Activated T-helper 17 cell treated with anti-CD3 and anti-CD28 coated beads, Interleukin-2, amount 50 U/mL, for 72 hours (primary cell): Measurements from ENCODE around the gene ZDHHC16. TPM values are rescaled to one million over a fixed set of nuclear protein-coding genes. Genes with fewer than 3 reads are reported as not detected.
"Not testable (repeated sequence)": the region's sequence is repeated elsewhere in the genome, so short reads cannot be mapped to it uniquely, and the experiment has no call there.

Experiments
- ATAC-seq: fragments of 150-1000 bp; cut with Tn5 transposase; replicated peaks from 2 replicates; pipeline ENCODE4 v1.10.0; 2021; ENCODE audit warnings: mild to moderate bottlenecking, moderate library complexity
- H3K27ac Mint-ChIP-seq: one replicate; pipeline ENCODE4 v1.8.0; 2022; ENCODE audit warnings: mixed read lengths
- H3K27me3 Mint-ChIP-seq: one replicate; pipeline ENCODE4 v1.8.0; 2022; ENCODE audit warnings: mixed read lengths
- H3K36me3 Mint-ChIP-seq: one replicate; pipeline ENCODE4 v1.8.0; 2022; ENCODE audit warnings: low read depth, mild to moderate bottlenecking, mixed read lengths
- H3K4me1 Mint-ChIP-seq: one replicate; pipeline ENCODE4 v1.8.0; 2022; ENCODE audit warnings: mixed read lengths
- H3K4me3 Mint-ChIP-seq: one replicate; pipeline ENCODE4 v1.8.0; 2022; ENCODE audit warnings: mild to moderate bottlenecking, mixed read lengths
- H3K9me3 Mint-ChIP-seq: one replicate; pipeline ENCODE4 v1.8.0; 2022; ENCODE audit warnings: mixed read lengths
- total RNA-seq, 2 donors: library from RNA; stranded (reverse); gene quantifications; one replicate each; pipeline ENCODE4 v1.2.3, GENCODE V29; 2022

The ZDHHC16 gene
- total RNA-seq, 2 donors from 2014 or later, result 49.2 to 65.8 TPM

DNA sequence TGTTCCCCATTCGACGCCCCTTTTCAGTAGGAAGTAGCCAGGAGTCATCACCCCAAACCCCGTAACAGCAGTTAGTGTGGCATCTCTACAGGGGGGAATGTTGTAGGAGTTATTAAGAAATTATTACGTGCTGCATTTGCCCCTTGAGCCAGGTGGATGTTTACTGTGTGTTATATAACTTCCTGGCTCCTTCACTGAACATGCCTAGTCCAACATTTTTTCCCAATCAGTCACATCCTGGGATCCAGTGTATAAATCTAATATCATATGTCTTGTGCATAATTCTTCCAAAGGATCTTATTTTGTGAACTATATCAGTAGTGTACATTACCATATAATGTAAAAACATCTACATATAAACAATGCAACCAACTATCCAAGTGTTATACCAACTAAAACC lies 33.4 kb downstream of the ZDHHC16 start:
- H3K4me3 Mint-ChIP-seq, H3K4me1 Mint-ChIP-seq, ATAC-seq, H3K9me3 Mint-ChIP-seq, H3K27me3 Mint-ChIP-seq, H3K27ac Mint-ChIP-seq: not testable (repeated sequence)
- peaks cover 96% of the 10 kb centered on the region for H3K36me3 Mint-ChIP-seq

DNA sequence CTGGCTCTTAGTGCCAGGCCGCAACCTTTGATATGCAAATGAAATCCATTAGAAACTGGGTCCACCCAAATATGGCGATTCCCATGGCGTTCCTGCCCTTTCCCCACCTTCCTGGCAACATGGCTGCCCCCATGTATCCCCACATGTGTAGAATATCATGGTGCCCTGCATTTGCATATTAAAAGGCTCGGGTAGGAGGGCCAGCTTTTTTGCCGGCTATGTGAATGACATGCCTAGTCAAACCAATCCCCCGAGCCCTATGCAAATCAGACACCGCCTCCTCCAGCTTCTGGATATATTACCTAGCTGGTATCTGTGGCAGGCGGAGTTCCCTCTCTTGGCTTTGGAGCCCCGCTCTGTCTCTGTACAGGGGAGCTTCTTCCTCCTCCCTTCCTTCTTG lies 34.0 kb downstream of the ZDHHC16 start:
- no peaks in the 10 kb centered on the region for H3K9me3 Mint-ChIP-seq
- no peak for ATAC-seq
- peaks cover 94% of the 10 kb centered on the region for H3K36me3 Mint-ChIP-seq
- no peak overlapping the region for H3K27ac Mint-ChIP-seq
- H3K27me3 Mint-ChIP-seq, result no peaks in the 10 kb centered on the region
- no peak overlapping the region for H3K4me3 Mint-ChIP-seq
- H3K4me1 Mint-ChIP-seq, result no peaks in the 10 kb centered on the region

DNA sequence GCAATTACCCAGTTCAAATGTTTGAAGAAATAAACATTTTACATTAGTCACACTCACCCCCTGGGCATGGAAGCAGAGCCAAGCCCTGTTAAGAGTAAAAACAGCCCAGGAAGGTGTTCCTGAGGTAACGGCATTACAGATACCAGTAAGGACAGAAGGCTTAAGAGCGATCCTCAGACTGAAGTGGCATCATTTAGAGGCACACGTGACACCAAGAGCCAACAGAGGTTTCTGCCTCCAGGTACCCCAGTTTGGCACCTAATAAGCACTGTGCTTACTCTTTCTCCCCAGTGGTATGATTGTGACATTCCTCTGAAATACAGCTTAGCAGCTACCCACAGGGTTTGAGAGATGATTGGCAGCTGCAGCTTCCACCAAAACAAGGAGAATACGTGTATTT lies 35.1 kb downstream of the ZDHHC16 start:
- Mint-ChIP-seq H3K27ac (peak overlapping the region; percentile 44), H3K4me3 (no peak overlapping the region), H3K4me1 (no peaks in the 10 kb centered on the region), H3K36me3 (peaks cover 94% of the 10 kb centered on the region), H3K9me3 (no peaks in the 10 kb centered on the region), H3K27me3 (no peaks in the 10 kb centered on the region)
- no peak for ATAC-seq

DNA sequence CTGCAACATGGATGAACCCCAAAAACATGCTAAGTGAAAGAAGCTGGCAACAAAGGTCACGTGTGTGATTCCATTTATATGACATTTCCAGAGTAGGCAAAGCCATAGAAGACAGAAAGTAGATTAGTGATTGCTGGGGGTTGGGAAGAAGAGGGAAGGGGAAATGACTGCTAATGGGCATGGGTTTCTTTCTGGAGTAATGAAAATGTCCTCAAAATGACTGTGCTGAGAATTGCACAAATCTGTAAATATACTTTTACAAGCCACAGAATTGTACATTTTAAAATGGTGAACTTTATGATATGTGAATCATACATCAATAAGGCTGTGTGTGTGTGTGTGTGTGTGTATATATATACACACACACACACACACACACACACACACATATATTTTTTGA lies 36.4 kb downstream of the ZDHHC16 start:
- no peaks in the 10 kb centered on the region for H3K4me1 Mint-ChIP-seq
- H3K27ac Mint-ChIP-seq, result no peak overlapping the region
- peaks cover 88% of the 10 kb centered on the region for H3K36me3 Mint-ChIP-seq
- no peak for ATAC-seq
- no peaks in the 10 kb centered on the region for H3K9me3 Mint-ChIP-seq
- no peak overlapping the region for H3K4me3 Mint-ChIP-seq
- no peaks in the 10 kb centered on the region for H3K27me3 Mint-ChIP-seq

- no peaks in the 10 kb centered on the region for H3K4me1 Mint-ChIP-seq
- H3K4me3 Mint-ChIP-seq, result no peak overlapping the region
- no peaks in the 10 kb centered on the region for H3K27me3 Mint-ChIP-seq
- no peak for ATAC-seq
- no peaks in the 10 kb centered on the region for H3K9me3 Mint-ChIP-seq
- peaks cover 77% of the 10 kb centered on the region for H3K36me3 Mint-ChIP-seq
- peak overlapping the region; percentile 20 for H3K27ac Mint-ChIP-seq
Measured at GRCh38 chr10:97483506-97483905, 37.5 kb downstream of the ZDHHC16 start.

DNA sequence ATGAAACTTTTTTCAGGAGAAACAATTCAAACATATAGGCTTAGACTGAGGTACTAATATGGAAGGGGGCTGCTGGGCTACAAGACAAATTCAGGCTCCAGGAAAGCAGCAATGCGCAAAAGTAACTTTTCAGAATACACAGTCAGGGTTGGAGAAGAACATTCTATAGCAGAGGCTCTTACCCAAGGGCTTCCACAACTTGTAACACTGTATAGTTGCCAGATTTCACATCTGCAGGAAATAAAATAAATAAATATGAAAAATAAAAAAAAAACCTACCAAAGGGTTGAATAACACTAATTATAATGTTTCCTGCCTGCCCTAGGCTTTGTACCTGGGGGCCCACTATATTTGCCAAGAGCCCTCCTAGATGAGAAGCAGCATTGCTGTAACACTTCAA lies 37.9 kb downstream of the ZDHHC16 start:
- H3K27ac Mint-ChIP-seq, result peak overlapping the region; percentile 20
- H3K9me3 Mint-ChIP-seq, result no peaks in the 10 kb centered on the region
- no peak for ATAC-seq
- no peaks in the 10 kb centered on the region for H3K4me1 Mint-ChIP-seq
- no peaks in the 10 kb centered on the region for H3K27me3 Mint-ChIP-seq
- H3K4me3 Mint-ChIP-seq, result no peak overlapping the region
- peaks cover 74% of the 10 kb centered on the region for H3K36me3 Mint-ChIP-seq

- Mint-ChIP-seq H3K4me1 (peaks cover 4% of the 10 kb centered on the region), H3K27me3 (no peaks in the 10 kb centered on the region), H3K36me3 (peaks cover 68% of the 10 kb centered on the region), H3K27ac (peak overlapping the region; percentile 49), H3K4me3 (no peak overlapping the region), H3K9me3 (no peaks in the 10 kb centered on the region)
- no peak for ATAC-seq
Measured at GRCh38 chr10:97485647-97486281, 39.8 kb downstream of the ZDHHC16 start.

- no peak for ATAC-seq
Measured at GRCh38 chr10:97490592-97490991, 44.6 kb downstream of the ZDHHC16 start.

GRCh38 chr10:97494151-97494550 lies 48.2 kb downstream of the ZDHHC16 start:
- H3K4me1 Mint-ChIP-seq, result peaks cover 16% of the 10 kb centered on the region
- H3K27ac Mint-ChIP-seq, result no peak overlapping the region
- no peaks in the 10 kb centered on the region for H3K9me3 Mint-ChIP-seq
- ATAC-seq, result no peak
- H3K27me3 Mint-ChIP-seq, result no peaks in the 10 kb centered on the region
- H3K4me3 Mint-ChIP-seq, result peak overlapping the region; percentile 93
- H3K36me3 Mint-ChIP-seq, result peaks cover 67% of the 10 kb centered on the region

More at GRCh38 chr10:97490592-97490991, 44.6 kb downstream of the ZDHHC16 start:
- H3K36me3 Mint-ChIP-seq, result peaks cover 60% of the 10 kb centered on the region
- peak overlapping the region; percentile 22 for H3K4me3 Mint-ChIP-seq
- H3K9me3 Mint-ChIP-seq, result no peaks in the 10 kb centered on the region
- H3K27me3 Mint-ChIP-seq, result no peaks in the 10 kb centered on the region
- H3K4me1 Mint-ChIP-seq, result peaks cover 16% of the 10 kb centered on the region
- peak overlapping the region; percentile 69 for H3K27ac Mint-ChIP-seq

GRCh38 chr10:97494863-97495506 lies 49.0 kb downstream of the ZDHHC16 start:
- peaks cover 65% of the 10 kb centered on the region for H3K36me3 Mint-ChIP-seq
- no peaks in the 10 kb centered on the region for H3K9me3 Mint-ChIP-seq
- H3K4me1 Mint-ChIP-seq, result peaks cover 16% of the 10 kb centered on the region
- H3K27me3 Mint-ChIP-seq, result no peaks in the 10 kb centered on the region
- H3K4me3 Mint-ChIP-seq, result peak overlapping the region; percentile 93
- H3K27ac Mint-ChIP-seq, result peak overlapping the region; percentile 75
- no peak for ATAC-seq

- Mint-ChIP-seq H3K4me1 (peaks cover 10% of the 10 kb centered on the region), H3K27me3 (peaks cover 14% of the 10 kb centered on the region), H3K36me3 (peaks cover 50% of the 10 kb centered on the region), H3K9me3 (no peaks in the 10 kb centered on the region), H3K27ac (peak overlapping the region; percentile 93), H3K4me3 (peak overlapping the region; percentile 93)
- peak; percentile 58 for ATAC-seq
Measured at GRCh38 chr10:97497572-97498075, 51.6 kb downstream of the ZDHHC16 start.

DNA sequence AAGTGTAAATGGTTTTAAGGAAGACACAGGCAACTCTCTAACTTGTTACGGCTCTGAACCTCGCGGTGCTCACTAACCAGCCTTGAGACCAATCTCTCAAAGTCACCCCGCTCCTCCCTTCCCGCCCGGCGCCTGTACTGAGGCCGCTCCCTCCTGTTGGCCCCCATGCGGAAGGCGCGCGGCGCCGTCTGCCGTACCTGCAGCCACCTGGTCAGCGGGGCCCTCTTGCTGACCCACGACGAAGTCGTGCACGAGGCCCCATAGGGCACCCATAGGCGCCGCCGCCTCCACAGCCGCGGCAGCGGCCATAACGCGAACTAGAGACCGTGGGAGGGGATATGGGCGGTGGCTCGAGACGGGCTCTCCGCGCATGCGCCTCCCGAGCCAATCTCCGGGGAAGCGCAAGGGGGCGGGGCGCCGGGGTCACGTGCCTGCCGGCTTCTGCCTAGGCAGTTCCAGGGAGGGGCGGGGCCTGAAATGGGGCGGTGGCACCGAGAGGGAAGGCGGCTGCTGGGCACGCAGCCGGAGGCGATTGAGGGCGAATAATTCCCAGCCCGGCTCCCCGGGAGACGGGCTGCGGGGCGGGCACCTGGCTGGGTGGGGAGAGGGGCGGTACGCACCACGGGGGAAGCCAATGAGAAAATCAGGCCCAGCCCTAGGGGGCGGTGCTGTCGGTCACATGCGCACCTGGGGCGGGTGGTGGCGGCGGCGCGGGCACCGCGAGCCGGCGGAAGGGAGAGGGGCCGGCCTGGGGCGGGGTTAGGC lies 52.3 kb downstream of the ZDHHC16 start, which contains the start of gene MMS19:
TSS of gene MMS19 (minus strand) at position 347 of the 765 bp plus-strand sequence. CDS start at position 309, 38 bp downstream.
- Mint-ChIP-seq H3K4me1 (peaks cover 10% of the 10 kb centered on the region), H3K36me3 (peaks cover 46% of the 10 kb centered on the region), H3K4me3 (peak within 1 kb of the TSS; percentile 93), H3K9me3 (no peaks in the 10 kb centered on the region), H3K27ac (peak within 1 kb of the TSS; percentile 93), H3K27me3 (peaks cover 14% of the 10 kb centered on the region)
- ATAC-seq, result peak; percentile 92

DNA sequence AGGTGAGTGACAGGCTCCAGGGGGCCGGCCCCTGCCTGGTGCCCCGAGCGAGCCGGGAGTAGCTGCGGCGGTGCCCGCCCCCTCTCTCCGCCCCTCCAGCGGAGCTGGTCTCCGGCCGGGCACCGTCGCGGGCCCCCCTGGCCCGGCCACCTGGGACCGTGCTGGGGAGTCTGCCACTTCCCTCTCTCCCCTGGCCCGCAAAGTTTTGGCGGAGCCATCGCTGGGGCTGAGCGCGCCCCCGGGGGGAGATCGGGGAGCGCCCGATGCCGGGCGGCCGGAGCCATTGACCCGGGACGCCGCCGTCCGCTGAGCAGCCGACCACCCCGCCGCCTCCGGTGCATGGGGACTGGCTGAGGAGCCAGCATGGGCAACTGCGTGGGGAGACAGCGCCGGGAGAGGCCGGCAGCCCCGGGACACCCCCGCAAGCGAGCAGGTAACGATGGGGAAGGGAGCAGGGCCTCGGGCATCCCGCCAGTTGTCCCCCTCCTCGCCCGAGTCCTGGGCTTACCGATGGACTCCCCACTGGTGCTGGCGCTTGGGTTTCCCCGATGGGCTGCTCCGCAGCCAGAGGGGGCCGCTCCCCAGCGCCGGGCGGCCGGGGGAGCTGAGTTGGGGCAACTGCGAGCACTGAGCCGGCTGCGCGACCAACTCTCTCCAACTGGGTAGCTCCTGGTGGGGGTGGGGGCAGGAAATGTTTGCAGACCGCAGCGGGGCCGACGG lies 53.0 kb downstream of the ZDHHC16 start, which contains the start of gene UBTD1:
TSS of gene UBTD1 (plus strand) at position 84 of the 720 bp plus-strand sequence. CDS start at position 364, 280 bp downstream.
- ATAC-seq, result peak; percentile 1
- peaks cover 14% of the 10 kb centered on the region for H3K27me3 Mint-ChIP-seq

More for the DNA sequence above, 53.0 kb downstream of the ZDHHC16 start, which contains the start of gene UBTD1:
- Mint-ChIP-seq H3K27ac (peak within 1 kb of the TSS; percentile 93), H3K4me3 (peak within 1 kb of the TSS; percentile 93), H3K36me3 (peaks cover 38% of the 10 kb centered on the region), H3K4me1 (peaks cover 10% of the 10 kb centered on the region), H3K9me3 (no peaks in the 10 kb centered on the region)
